Caco-2 (cell line): ENCODE data around the gene SATB2. TPM values are rescaled to one million over a fixed set of nuclear protein-coding genes. Genes with fewer than 3 reads are reported as not detected.

ENCODE experiments used
- BruUV-seq: library from RNA; stranded (reverse); fragments of 400-500 nt; replicated peaks from 2 replicates; lab custom pipeline; 2021; lab: Mats Ljungman, UMichigan
- CTCF ChIA-PET: fragments of 300-600 bp; sonication (Branson Sonifier 250); formaldehyde crosslinking; loops from one replicate; lab custom pipeline; 2022; ENCODE audit warnings: antibody characterized with exemption; lab: Charles Lee
- POLR2A ChIA-PET: fragments of 300-600 bp; sonication (Branson Sonifier 250); formaldehyde crosslinking; loops from one replicate; lab custom pipeline; 2022; ENCODE audit warnings: antibody characterized with exemption; lab: Charles Lee
- DNase-seq, 2 experiments: peaks; one replicate each; pipeline versions ENCODE4 v3.0.0 to v3.0.0-alpha.2; 2020 to 2022
- H3K27me3 ChIP-seq: replicated peaks from 2 replicates; pipeline ENCODE4 v1.6.0; 2011; ENCODE audit warnings: low read length; ENCODE audit not compliant: control insufficient read depth, insufficient read depth
- H3K36me3 ChIP-seq: 2 replicates; pipeline ENCODE4 v1.5.1; 2011; ENCODE audit warnings: low read length; ENCODE audit not compliant: control insufficient read depth, insufficient read depth
- H3K4me1 ChIP-seq: fragments of 250-450 bp; sonication (Bioruptor Pico); 2 replicates; pipeline ENCODE4 v1.5.1; 2020; ENCODE audit warnings: mild to moderate bottlenecking
- H3K4me3 ChIP-seq: 2 replicates; pipeline ENCODE4 v1.5.1; 2011; ENCODE audit warnings: low read depth, mild to moderate bottlenecking, control low read depth, low read length
- H3K9me3 ChIP-seq: fragments of 250-450 bp; sonication (Bioruptor Pico); 2 replicates; pipeline ENCODE4 v1.5.1; 2020; ENCODE audit warnings: mild to moderate bottlenecking, moderate library complexity
- H3K27ac Mint-ChIP-seq: one replicate; pipeline ENCODE4 v1.8.0; 2022; ENCODE audit warnings: mixed read lengths; ENCODE audit not compliant: unreplicated experiment
- H3K27me3 Mint-ChIP-seq: one replicate; pipeline ENCODE4 v1.8.0; 2022; ENCODE audit warnings: mixed read lengths; ENCODE audit not compliant: insufficient read depth, unreplicated experiment
- H3K36me3 Mint-ChIP-seq: one replicate; pipeline ENCODE4 v1.8.0; 2022; ENCODE audit warnings: mild to moderate bottlenecking, mixed read lengths; ENCODE audit not compliant: insufficient read depth, unreplicated experiment
- H3K4me1 Mint-ChIP-seq: one replicate; pipeline ENCODE4 v1.8.0; 2022; ENCODE audit warnings: low read depth, mixed read lengths; ENCODE audit not compliant: unreplicated experiment
- H3K4me3 Mint-ChIP-seq: one replicate; pipeline ENCODE4 v1.8.0; 2022; ENCODE audit warnings: mild to moderate bottlenecking, moderate library complexity, mixed read lengths; ENCODE audit not compliant: unreplicated experiment
- H3K9me3 Mint-ChIP-seq: one replicate; pipeline ENCODE4 v1.8.0; 2022; ENCODE audit warnings: mixed read lengths; ENCODE audit not compliant: unreplicated experiment
- CTCF ChIP-seq, 2 experiments: fragments of 200-600 bp in 1 of 2; IDR thresholded peaks; 1 replicate in 1 of 2; 2 replicates in 1 of 2; pipeline versions ENCODE4 v1.5.1 to v1.8.0; 2011 to 2022; ENCODE audit warnings: antibody characterized with exemption in 1 of 2, control low read depth in 1 of 2, inconsistent platforms in 1 of 2, low read depth in 1 of 2, low read length in 1 of 2, mild to moderate bottlenecking in 1 of 2, moderate library complexity in 1 of 2; ENCODE audit not compliant: insufficient read depth in 1 of 2, severe bottlenecking in 1 of 2, unreplicated experiment in 1 of 2
- intact Hi-C: fragments of 100-400 bp; cut with micrococcal nuclease; formaldehyde crosslinking; loops from one replicate; pipeline ENCODE4 v1.10.0; 2022; ENCODE audit not compliant: unreplicated experiment
- total RNA-seq: library from RNA; stranded (reverse); gene quantifications from 2 replicates; pipeline ENCODE4 v1.2.3, GENCODE V29; 2022

SATB2 gene
- total RNA-seq, 1 experiment from 2014 or later: 1.1 TPM

GRCh38 chr2:199430214-199430613 lies 27.5 kb downstream of the SATB2 start:
- Mint-ChIP-seq H3K27ac (no peak overlapping the region), H3K27me3 (no peaks in the 10 kb centered on the region), H3K9me3 (no peaks in the 10 kb centered on the region), H3K4me1 (no peaks in the 10 kb centered on the region), H3K36me3 (no peaks in the 10 kb centered on the region), H3K4me3 (no peak overlapping the region)
- Histone ChIP-seq H3K4me3 (no peak overlapping the region), H3K36me3 (no peaks in the 10 kb centered on the region), H3K9me3 (no peaks in the 10 kb centered on the region), H3K4me1 (no peaks in the 10 kb centered on the region), H3K27me3 (no peaks in the 10 kb centered on the region)
- BruUV-seq: no TSS peak
- POLR2A ChIA-PET: no interaction called here
- no peak for TF ChIP-seq CTCF (IDR thresholded peaks at IDR 0.05; ENCODE audit: insufficient read depth in 1 of 2, low read depth in 1 of 2, low read length in 1 of 2, severe bottlenecking in 1 of 2, unreplicated experiment in 1 of 2)
- intact Hi-C loops: no loop called here
- CTCF ChIA-PET: no interaction called here
- DNase-seq: no peak

- no peaks in the 10 kb centered on the region for H3K9me3 Mint-ChIP-seq
- intact Hi-C loops: no loop called here
- TF ChIP-seq CTCF (IDR thresholded peaks at IDR 0.05; ENCODE audit: insufficient read depth in 1 of 2, low read depth in 1 of 2, low read length in 1 of 2, severe bottlenecking in 1 of 2, unreplicated experiment in 1 of 2): no peak
- H3K36me3 Mint-ChIP-seq: no peaks in the 10 kb centered on the region
- no peak overlapping the region for H3K4me3 Mint-ChIP-seq
- Histone ChIP-seq H3K4me3 (no peak overlapping the region), H3K9me3 (no peaks in the 10 kb centered on the region), H3K36me3 (no peaks in the 10 kb centered on the region), H3K27me3 (no peaks in the 10 kb centered on the region), H3K4me1 (no peaks in the 10 kb centered on the region)
- BruUV-seq: no TSS peak
- H3K27ac Mint-ChIP-seq: no peak overlapping the region
- no peaks in the 10 kb centered on the region for H3K27me3 Mint-ChIP-seq
- POLR2A ChIA-PET: no interaction called here
- DNase-seq: no peak
- CTCF ChIA-PET: no interaction called here
- H3K4me1 Mint-ChIP-seq: no peaks in the 10 kb centered on the region
Observed at GRCh38 chr2:199428291-199428690, 29.4 kb downstream of the SATB2 start.

- no TSS peak for BruUV-seq
- Histone ChIP-seq H3K4me1 (no peaks in the 10 kb centered on the region), H3K36me3 (no peaks in the 10 kb centered on the region), H3K4me3 (no peak overlapping the region), H3K27me3 (no peaks in the 10 kb centered on the region), H3K9me3 (no peaks in the 10 kb centered on the region)
- intact Hi-C loops: no loop called here
- TF ChIP-seq CTCF (IDR thresholded peaks at IDR 0.05; ENCODE audit: insufficient read depth in 1 of 2, low read depth in 1 of 2, low read length in 1 of 2, severe bottlenecking in 1 of 2, unreplicated experiment in 1 of 2): no peak
- H3K4me3 Mint-ChIP-seq: no peak overlapping the region
- ChIA-PET POLR2A (no interaction called here), CTCF (interaction anchor here (0.5 kb wide), 1 partner anchor 63 kb away, joined by 4 read pairs; no protein-coding TSS in a partner anchor)
- no peaks in the 10 kb centered on the region for H3K9me3 Mint-ChIP-seq
- no peaks in the 10 kb centered on the region for H3K4me1 Mint-ChIP-seq
- no peak overlapping the region for H3K27ac Mint-ChIP-seq
- H3K27me3 Mint-ChIP-seq: no peaks in the 10 kb centered on the region
- no peak for DNase-seq
- no peaks in the 10 kb centered on the region for H3K36me3 Mint-ChIP-seq
Observed at GRCh38 chr2:199424160-199424559, 33.6 kb downstream of the SATB2 start.
